CD4-positive, alpha-beta T cell (primary cell): ENCODE measurements around the gene ZNF536. TPM values are rescaled to one million over a fixed set of nuclear protein-coding genes. Genes with fewer than 3 reads are reported as not detected.

Experiments
- ATAC-seq: fragments of 200-7000 bp; cut with Tn5 transposase; one replicate; pipeline ENCODE4 v1.10.0; 2022; ENCODE audit warnings: mild to moderate bottlenecking; ENCODE audit not compliant: poor library complexity
- CTCF ChIA-PET: fragments of 350-600 bp; sonication (Branson Sonifier 250); formaldehyde crosslinking; loops from one replicate; lab custom pipeline; 2021; ENCODE audit warnings: antibody characterized with exemption, inconsistent platforms; lab: Charles Lee
- POLR2A ChIA-PET: fragments of 350-600 bp; sonication (Branson Sonifier 250); formaldehyde crosslinking; loops from one replicate; lab custom pipeline; 2021; ENCODE audit warnings: antibody characterized with exemption, inconsistent platforms; lab: Charles Lee
- DNase-seq, 14 experiments: peaks; one replicate each; pipeline ENCODE4 v3.0.0-alpha.2; 2013 to 2020; ENCODE audit warnings: mixed read lengths in 2 of 14
- H3K27ac ChIP-seq, 2 donors: one replicate each; pipeline versions ENCODE4 v1.5.1 to v1.7.0; 2013; ENCODE audit warnings: low read length in 2 of 2, low read depth in 1 of 2, mild to moderate bottlenecking in 1 of 2
- H3K27me3 ChIP-seq, 2 experiments: 1 replicate in 1 of 2; 2 replicates in 1 of 2; pipeline versions ENCODE4 v1.6.1 to v1.7.0; 2013; ENCODE audit warnings: low read length in 2 of 2, control low read depth in 1 of 2, mild to moderate bottlenecking in 1 of 2, moderate library complexity in 1 of 2; ENCODE audit not compliant: insufficient read depth in 2 of 2, control insufficient read depth in 1 of 2
- H3K36me3 ChIP-seq: one replicate; pipeline ENCODE4 v1.6.1; 2013; ENCODE audit warnings: low read length, control low read depth; ENCODE audit not compliant: insufficient read depth
- H3K4me1 ChIP-seq: one replicate; pipeline ENCODE4 v1.6.1; 2013; ENCODE audit warnings: low read length, control low read depth; ENCODE audit not compliant: insufficient read depth
- H3K4me3 ChIP-seq: one replicate; pipeline ENCODE4 v1.5.1; 2013; ENCODE audit warnings: mild to moderate bottlenecking, low read length, moderate library complexity
- H3K9me3 ChIP-seq, 2 experiments: 1 replicate in 1 of 2; 2 replicates in 1 of 2; pipeline versions ENCODE4 v1.6.1 to v1.7.0; 2013; ENCODE audit warnings: low read length in 2 of 2, mild to moderate bottlenecking in 2 of 2, control low read depth in 1 of 2, moderate library complexity in 1 of 2; ENCODE audit not compliant: control insufficient read depth in 1 of 2, insufficient read depth in 1 of 2
- H3K27ac Mint-ChIP-seq: one replicate; pipeline ENCODE4 v1.8.0; 2020; ENCODE audit warnings: mixed read lengths
- H3K27me3 Mint-ChIP-seq: one replicate; pipeline ENCODE4 v1.8.0; 2021; ENCODE audit warnings: mixed read lengths
- H3K36me3 Mint-ChIP-seq: one replicate; pipeline ENCODE4 v1.8.0; 2021; ENCODE audit warnings: low read depth, mixed read lengths
- H3K4me1 Mint-ChIP-seq: one replicate; pipeline ENCODE4 v1.8.0; 2021; ENCODE audit warnings: low read depth, mixed read lengths
- H3K4me3 Mint-ChIP-seq: one replicate; pipeline ENCODE4 v1.8.0; 2020; ENCODE audit warnings: mild to moderate bottlenecking, mixed read lengths
- H3K9me3 Mint-ChIP-seq: one replicate; pipeline ENCODE4 v1.8.0; 2020; ENCODE audit warnings: mixed read lengths
- intact Hi-C, 2 experiments: fragments of 100-400 bp; cut with DNase I in 1 of 2; cut with micrococcal nuclease in 1 of 2; formaldehyde crosslinking; loops; one replicate each; pipeline versions ENCODE4 v1.15.1 to v1.9.0; 2023 to 2025; cut with DNase I, micrococcal nuclease
- total RNA-seq, 174 experiments: library from RNA in 2 of 174; stranded (reverse) in 2 of 174; gene quantifications; one replicate each; pipeline ENCODE4 v1.2.3 and lab custom pipeline; 2021 to 2026
- TF ChIP-seq, protein P1 (sequence below): fragments of 200-600 bp; IDR thresholded peaks from one replicate; pipeline ENCODE4 v1.8.0; 2022; ENCODE audit warnings: antibody characterized with exemption, mild to moderate bottlenecking

Gene ZNF536
- total RNA-seq, 2 experiments from 2014 or later: not detected

DNA sequence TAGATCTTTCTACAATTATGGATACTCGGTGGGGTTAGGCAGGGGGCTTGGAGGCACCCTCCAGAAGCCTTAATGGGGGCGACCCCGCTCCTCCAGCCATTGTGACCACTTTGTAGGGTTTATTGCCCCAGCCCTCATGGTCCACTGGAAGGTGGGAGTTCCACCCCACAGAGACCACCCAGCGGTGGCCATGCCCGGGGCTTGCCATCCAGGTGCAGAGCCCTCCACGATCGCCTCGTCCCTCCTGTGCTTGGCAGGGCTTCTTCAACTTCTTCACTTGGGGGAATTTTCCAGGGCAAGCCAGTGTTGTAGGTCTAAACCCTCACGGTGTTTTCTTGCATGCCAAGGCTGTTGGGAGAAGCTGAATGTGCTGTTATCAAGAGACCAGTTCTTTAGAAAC is 16.1 kb downstream of the ZNF536 start:
- TF ChIP-seq, protein P1, sequence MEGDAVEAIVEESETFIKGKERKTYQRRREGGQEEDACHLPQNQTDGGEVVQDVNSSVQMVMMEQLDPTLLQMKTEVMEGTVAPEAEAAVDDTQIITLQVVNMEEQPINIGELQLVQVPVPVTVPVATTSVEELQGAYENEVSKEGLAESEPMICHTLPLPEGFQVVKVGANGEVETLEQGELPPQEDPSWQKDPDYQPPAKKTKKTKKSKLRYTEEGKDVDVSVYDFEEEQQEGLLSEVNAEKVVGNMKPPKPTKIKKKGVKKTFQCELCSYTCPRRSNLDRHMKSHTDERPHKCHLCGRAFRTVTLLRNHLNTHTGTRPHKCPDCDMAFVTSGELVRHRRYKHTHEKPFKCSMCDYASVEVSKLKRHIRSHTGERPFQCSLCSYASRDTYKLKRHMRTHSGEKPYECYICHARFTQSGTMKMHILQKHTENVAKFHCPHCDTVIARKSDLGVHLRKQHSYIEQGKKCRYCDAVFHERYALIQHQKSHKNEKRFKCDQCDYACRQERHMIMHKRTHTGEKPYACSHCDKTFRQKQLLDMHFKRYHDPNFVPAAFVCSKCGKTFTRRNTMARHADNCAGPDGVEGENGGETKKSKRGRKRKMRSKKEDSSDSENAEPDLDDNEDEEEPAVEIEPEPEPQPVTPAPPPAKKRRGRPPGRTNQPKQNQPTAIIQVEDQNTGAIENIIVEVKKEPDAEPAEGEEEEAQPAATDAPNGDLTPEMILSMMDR: no peak
- Histone ChIP-seq H3K4me1 (no peaks in the 10 kb centered on the region), H3K9me3 (peaks cover 0 to 14% of the 10 kb centered on the region in 2 experiments), H3K27me3 (peaks cover 0 to 3% of the 10 kb centered on the region in 2 experiments), H3K27ac (no peak overlapping the region), H3K36me3 (no peaks in the 10 kb centered on the region), H3K4me3 (no peak overlapping the region)
- ChIA-PET CTCF (no interaction called here), POLR2A (no interaction called here)
- no peaks in the 10 kb centered on the region for H3K9me3 Mint-ChIP-seq
- intact Hi-C loops: no loop called here
- no peak for DNase-seq
- no peak for ATAC-seq
- no peaks in the 10 kb centered on the region for H3K36me3 Mint-ChIP-seq
- H3K4me3 Mint-ChIP-seq: no peak overlapping the region
- peaks cover 17% of the 10 kb centered on the region for H3K27me3 Mint-ChIP-seq
- H3K27ac Mint-ChIP-seq: no peak overlapping the region
- no peaks in the 10 kb centered on the region for H3K4me1 Mint-ChIP-seq

DNA sequence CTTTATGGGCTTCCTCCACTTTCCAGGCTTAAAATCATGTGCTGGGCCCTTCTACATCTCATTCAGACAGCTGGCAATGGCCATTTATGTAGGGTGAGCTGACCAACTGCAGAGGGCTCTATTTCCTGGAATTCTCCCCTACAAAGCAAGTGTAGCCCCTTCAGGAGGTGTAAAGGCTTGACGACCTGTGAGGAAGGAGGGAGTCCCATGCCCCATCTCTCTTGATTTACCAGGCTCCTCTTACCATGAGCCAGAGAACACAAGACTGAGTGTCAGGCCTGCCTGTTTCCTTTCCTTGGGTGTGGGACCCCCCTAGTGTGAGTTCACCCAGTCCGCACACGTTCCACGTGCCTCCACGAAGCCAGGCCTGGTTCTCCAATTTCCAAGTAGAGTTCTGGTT is 16.6 kb downstream of the ZNF536 start:
- intact Hi-C loops: no loop called here
- no peak overlapping the region for H3K27ac Mint-ChIP-seq
- TF ChIP-seq, protein P1: no peak
- Histone ChIP-seq H3K9me3 (peaks cover 0 to 14% of the 10 kb centered on the region in 2 experiments), H3K27ac (no peak overlapping the region), H3K4me3 (no peak overlapping the region), H3K4me1 (no peaks in the 10 kb centered on the region), H3K36me3 (no peaks in the 10 kb centered on the region), H3K27me3 (peaks cover 0 to 3% of the 10 kb centered on the region in 2 experiments)
- H3K4me1 Mint-ChIP-seq: no peaks in the 10 kb centered on the region
- no peak overlapping the region for H3K4me3 Mint-ChIP-seq
- DNase-seq: no peak
- H3K9me3 Mint-ChIP-seq: no peaks in the 10 kb centered on the region
- no peak for ATAC-seq
- ChIA-PET CTCF (no interaction called here), POLR2A (no interaction called here)
- no peaks in the 10 kb centered on the region for H3K36me3 Mint-ChIP-seq
- peaks cover 20% of the 10 kb centered on the region for H3K27me3 Mint-ChIP-seq

DNA sequence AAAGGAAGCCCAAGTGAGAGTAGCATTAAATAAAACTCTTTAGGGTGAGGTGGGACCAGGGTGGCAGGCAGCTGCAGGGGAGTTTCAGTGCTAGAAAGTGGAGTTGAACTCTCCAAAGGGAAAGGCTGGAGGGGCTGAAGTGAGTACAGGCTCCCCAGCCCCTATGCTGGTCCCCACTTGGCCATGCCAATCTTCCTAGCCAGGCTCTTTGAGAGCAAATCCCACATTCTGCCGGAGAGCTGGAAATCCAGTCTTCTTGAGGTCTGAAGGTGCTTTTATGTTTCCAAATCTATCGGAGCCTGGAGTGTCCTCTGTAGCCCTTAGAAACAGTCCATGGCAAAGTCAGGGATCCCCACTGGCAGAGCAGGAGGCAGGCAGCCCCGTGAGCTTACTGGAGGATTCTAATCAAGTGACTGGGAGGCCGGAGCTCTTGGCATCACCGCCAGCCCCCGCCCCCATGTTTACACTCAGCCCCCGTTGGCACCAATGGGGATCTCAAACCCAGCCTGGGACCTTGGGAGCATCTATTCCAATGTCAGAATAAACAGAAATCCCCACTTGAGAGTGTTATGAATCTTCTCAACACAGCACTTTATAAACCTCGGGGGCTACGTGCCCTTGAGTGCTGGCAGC is 18.3 kb downstream of the ZNF536 start:
- H3K27ac ChIP-seq: no peak overlapping the region
- TF ChIP-seq, protein P1: no peak
- no peaks in the 10 kb centered on the region for H3K4me1 ChIP-seq
- H3K4me1 Mint-ChIP-seq: no peaks in the 10 kb centered on the region
- H3K36me3 ChIP-seq: no peaks in the 10 kb centered on the region
- H3K4me3 ChIP-seq: no peak overlapping the region
- no peaks in the 10 kb centered on the region for H3K36me3 Mint-ChIP-seq
- CTCF ChIA-PET: no interaction called here
- H3K27ac Mint-ChIP-seq: no peak overlapping the region
- H3K4me3 Mint-ChIP-seq: no peak overlapping the region
- peaks cover 0 to 3% of the 10 kb centered on the region in 2 experiments for H3K27me3 ChIP-seq
- peaks cover 25% of the 10 kb centered on the region for H3K27me3 Mint-ChIP-seq
- POLR2A ChIA-PET: no interaction called here
- H3K9me3 Mint-ChIP-seq: no peaks in the 10 kb centered on the region
- intact Hi-C loops: no loop called here
- ATAC-seq: no peak
- peaks cover 0 to 14% of the 10 kb centered on the region in 2 experiments for H3K9me3 ChIP-seq
- no peak for DNase-seq
